HG03558 (cell line): ENCODE data around the gene ZNF644.

Experiments
- ATAC-seq: cut with Tn5 transposase; IDR thresholded peaks from one replicate; pipeline ENCODE4 v1.9.1; 2021; ENCODE audit warnings: moderate number of reproducible peaks; ENCODE audit not compliant: unreplicated experiment; ENCODE audit errors: extremely low read depth

The ZNF644 gene

GRCh38 chr1:91024481-91025119 is 2.8 kb upstream of the ZNF644 start:
- ATAC-seq: no peak

- ATAC-seq: no peak
Measured at GRCh38 chr1:91022518-91022929, 689 bp upstream of the ZNF644 start.

DNA sequence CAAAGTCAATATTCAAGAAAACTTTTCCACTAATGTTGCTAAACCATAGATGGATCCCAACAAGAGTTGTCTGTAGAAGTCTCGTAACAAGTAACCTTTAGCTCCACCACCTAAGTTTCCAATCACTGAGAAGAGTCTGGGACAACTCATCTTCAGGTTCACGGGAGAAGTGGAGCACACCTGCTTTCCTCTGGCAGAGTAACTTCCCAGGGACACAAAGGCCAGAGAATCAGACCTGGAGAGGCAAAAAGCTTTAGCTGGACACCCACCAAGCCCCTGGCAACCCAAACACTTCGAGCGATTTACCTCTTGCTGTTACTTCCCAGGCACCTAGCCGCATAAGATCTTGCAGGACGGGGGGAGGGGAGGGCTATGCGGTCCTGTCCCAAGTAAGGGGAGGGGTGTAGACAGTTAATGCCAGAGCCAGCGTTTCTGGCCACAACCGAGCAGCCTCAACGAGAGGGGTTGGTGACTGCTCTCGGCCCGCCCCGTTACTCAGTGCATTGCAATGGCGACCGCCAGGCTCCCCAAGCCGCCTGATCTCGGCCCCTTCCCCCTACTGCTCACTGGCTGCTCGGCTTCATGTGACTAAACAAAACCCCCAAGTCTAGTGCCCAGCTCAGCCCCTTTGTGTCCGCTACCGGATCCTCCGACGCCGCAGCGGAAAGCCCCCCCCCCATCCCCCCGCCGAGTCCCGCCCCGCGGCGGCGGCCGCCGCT is 709 bp downstream of the ZNF644 start:
- ATAC-seq: peak; percentile 22

DNA sequence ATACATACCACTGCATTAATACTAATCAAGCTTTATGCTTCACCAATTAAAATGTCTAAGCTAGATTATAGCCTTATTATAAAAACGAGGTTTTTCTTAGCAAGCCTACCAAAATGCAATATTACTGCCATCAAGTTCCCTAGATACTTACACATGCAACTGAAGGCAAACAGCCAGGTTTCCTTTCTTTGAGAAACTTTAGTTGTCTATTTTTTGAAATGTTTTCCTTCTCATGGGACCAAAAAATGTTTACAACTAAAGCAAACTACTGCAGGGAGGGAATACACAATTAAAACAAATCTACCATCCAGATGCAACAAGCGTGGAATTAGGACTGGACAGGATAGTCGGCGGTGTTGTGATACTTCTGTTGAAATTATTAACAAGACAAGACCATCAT is 1.3 kb downstream of the ZNF644 start:
- no peak for ATAC-seq

DNA sequence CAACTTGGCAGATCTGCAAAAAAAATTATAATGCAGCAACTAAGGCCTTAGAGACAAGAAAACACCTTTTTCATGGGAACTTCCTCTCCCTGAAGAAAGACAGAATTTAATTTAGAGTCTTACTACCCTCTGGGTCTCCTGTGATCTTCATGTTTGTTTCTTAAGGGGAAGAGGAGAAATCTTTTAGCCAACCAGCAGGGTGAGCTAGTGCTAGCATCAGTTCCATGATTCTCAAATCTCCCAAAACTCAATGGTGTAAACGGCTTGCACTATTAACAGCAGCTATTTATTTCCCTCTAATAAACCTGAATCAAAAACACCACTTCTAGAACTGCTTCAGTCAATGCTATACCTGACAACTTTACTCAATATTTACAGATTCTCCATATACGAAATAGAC is 3.8 kb downstream of the ZNF644 start:
- no peak for ATAC-seq

DNA sequence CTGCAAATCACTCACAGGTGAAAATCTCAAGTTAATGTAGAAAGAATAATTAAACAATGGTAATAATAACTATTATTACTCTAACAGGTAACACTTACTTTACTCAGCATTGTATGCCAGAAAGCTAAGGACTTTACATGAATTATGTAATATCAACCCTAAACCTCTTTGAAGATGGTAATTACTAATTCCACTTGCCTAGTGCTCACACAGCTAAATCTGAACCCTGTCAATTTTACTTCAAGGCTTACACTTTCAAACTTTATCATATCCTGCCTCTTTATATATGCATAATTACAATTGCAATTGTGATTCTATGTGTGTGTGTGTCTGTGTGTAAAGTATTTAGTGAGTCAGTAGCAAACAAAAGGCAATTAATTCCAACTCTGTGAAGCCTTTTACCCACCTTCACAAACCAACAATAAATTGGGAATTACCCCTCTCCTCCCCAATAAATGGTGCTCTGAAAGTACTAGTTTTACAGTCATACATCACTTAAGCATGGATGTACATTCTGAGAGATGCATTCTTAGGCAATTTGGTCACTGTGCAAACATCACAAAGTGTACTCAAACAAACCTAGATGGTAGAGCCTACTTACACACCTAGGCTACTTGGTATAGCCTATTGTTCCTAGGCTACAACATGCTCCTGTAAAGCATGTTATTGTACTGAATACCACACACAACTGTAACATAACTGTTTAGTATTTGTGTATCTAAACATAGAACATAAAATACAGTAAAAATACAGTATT is 5.9 kb downstream of the ZNF644 start:
- ATAC-seq: no peak

- ATAC-seq: no peak
Measured at GRCh38 chr1:91015358-91015780, 6.5 kb downstream of the ZNF644 start.

DNA sequence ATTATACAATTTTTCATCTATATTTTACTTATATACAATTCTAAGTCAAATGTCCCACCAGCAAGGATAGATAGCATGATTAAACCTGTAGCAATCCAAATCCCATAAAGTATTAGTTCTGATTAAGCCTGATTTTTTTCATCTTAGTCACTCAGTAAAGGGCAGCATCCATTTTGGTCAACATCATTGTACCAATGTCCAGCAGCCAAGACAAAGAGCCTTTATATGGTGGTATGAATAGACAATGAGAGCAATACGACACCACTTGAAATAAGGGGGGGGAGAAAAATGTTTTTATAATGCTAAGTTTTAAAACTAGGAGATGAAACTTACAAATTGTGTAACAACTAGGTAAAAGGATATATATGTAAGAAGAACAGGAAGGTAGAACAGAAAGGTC is 7.4 kb downstream of the ZNF644 start:
- ATAC-seq: no peak

DNA sequence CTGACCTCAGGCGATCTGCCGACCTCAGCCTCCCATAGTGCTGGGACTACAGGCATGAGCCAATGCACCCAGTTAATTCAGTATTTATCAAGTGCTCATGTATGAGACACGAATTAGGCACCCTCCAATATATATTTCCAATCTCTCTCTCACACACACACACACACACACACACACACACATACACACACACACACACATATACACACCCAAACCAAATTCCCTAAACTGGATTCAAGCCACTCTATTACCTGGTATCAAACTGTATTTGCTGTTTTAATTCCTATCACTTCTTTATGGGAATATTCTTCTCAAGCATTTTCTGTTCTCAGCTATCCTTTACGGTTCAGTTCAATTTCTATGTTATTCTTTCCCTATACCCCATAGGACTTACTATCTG is 8.5 kb downstream of the ZNF644 start:
- ATAC-seq: no peak

DNA sequence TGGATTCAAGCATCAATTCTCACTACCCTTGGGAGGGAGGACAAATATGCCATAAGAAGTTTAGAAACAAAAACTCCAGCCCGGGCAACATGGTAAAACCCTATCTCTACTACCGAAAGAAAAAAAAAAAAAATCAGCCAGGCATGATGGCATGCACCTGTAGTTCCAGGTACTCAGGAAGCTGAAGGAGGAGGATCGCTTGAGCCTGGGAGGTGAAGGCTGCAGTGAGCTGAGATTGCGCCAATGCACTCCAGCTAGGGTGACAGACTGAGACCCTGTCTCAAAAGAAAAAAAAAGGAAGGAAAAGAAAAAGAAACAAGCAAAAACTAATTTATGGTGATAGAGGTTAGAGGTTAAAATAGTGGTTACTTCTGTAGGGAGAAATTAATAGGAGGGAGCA is 9.6 kb downstream of the ZNF644 start:
- no peak for ATAC-seq

- no peak for ATAC-seq
Measured at GRCh38 chr1:91011726-91012125, 10.1 kb downstream of the ZNF644 start.

DNA sequence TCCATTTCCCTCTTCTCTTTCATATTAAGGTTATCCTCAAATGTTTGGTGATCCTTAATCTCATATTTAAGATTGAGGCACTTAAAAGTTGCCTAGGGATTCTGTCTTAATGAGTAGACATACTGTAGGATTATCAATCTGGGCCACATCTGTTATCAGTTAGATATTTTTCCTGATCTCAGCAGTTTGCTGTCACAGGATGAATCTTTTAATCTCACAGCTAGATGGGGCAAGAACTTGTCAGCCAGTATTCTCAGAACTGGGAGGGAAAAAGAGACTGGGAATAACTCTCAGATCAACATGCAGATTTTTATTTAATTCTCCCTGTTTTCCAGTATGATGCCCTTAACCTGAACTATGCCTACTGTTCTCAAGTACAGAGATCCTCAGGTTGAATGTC is 14.0 kb downstream of the ZNF644 start:
- ATAC-seq: no peak

GRCh38 chr1:91007092-91007491 is 14.7 kb downstream of the ZNF644 start:
- no peak for ATAC-seq

DNA sequence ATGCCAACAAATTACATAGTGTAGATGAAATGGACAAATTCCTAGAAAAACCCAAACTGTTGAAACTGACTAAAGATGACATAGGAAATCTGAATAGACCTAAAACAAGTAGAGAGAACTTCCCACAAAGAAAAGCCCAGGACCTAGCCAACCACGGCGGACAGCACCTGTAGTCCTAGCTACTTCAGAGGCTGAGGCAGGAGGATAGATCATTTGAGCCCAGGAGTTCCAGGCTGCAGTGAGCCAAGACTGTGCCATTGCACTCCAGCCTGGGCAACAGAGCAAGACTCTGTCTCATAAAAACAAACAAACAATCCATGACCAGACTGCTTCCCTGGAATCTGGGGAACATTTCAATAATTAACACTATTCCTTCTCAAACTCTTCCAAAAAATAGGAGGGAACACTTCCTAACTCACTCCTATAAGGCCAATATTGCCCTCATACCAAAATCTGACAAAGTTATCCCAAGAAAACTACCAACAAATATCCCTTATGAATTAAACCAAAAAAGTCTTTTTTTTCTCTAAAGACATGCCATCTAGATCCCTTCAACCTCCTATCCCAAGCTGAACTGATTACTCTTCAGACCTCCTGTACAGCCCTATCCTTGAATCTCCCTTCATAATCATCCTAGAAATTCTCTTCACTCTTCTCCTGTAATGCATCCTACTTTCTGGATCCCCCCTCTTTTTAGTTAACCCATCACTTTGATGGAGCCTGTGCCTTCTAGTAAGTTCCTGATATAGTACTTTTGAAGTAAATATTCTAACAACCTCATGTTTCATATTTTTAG is 15.5 kb downstream of the ZNF644 start:
- ATAC-seq: no peak

DNA sequence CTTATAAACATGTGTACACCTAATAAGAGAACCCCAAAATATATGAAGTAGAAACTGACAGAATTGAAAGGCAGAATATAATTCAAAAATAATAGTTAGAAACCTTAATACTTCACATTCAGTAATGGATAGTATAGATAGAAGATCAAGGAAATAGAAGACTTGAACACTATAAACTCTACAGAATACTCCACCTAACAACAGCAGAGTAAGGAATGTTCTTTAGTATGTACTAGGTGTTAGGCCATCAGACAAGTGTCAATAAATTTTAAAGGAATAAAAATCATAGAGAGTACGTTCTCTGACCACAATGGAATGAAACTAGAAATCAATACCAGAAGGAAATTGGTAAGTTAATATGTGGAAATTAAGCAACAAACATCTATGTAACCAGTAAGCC is 16.6 kb downstream of the ZNF644 start:
- no peak for ATAC-seq

- no peak for ATAC-seq
Measured at GRCh38 chr1:91004145-91004544, 17.7 kb downstream of the ZNF644 start.

- ATAC-seq: no peak
Measured at GRCh38 chr1:90996742-90997413, 25.0 kb downstream of the ZNF644 start.

- ATAC-seq: no peak
Measured at GRCh38 chr1:90995311-90995894, 26.4 kb downstream of the ZNF644 start.

DNA sequence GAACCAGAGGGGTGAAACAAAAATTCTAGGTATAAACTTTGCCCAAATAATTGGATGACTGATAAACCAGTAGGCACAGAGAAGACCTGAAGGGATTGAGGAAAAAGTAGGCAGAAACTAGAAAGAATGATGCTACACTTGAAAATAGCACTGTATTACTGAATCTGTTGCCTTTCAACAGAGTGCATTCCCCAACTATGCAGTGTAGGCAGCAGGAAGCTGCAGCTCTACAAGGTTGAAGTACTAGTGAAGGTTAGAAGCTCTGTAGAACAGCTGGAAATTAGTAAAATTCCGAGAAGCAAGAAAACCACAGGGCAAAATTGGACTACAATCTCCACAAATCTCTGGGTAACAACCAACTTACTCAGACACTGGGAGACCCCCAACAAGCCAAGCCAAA is 27.4 kb downstream of the ZNF644 start:
- ATAC-seq: no peak

DNA sequence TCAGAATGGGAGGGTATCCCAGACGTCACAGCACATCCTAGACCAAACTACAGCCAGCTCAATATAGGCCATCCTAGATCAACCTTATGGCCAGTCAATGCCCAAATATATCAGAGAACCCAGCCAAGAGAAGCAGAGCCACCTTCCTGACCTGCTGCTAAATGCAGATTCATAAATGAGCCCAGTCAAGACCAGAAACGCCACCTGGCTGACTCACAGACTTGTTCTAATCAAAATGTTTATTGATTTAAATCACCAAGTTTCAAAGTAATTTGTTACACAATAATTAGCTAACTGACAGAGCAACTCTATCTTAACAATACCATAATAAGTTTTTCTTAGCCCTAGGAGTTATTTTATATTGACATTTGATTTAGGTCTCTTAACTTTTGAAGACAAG is 28.6 kb downstream of the ZNF644 start:
- no peak for ATAC-seq
